HG03565 (cell line): ENCODE measurements around the gene MRPL17.

ENCODE experiments used
- ATAC-seq: cut with Tn5 transposase; IDR thresholded peaks from one replicate; pipeline ENCODE4 v1.9.1; 2021; ENCODE audit warnings: mild to moderate bottlenecking, moderate library complexity; ENCODE audit not compliant: unreplicated experiment

The MRPL17 gene

GRCh38 chr11:6634534-6634933 is 48.6 kb downstream of the MRPL17 start:
- ATAC-seq = no peak

- no peak for ATAC-seq
Observed at GRCh38 chr11:6633422-6634408, 49.4 kb downstream of the MRPL17 start.

- no peak for ATAC-seq
Observed at GRCh38 chr11:6632116-6633073, 50.7 kb downstream of the MRPL17 start.

- no peak for ATAC-seq
Observed at GRCh38 chr11:6631361-6631890, 51.7 kb downstream of the MRPL17 start.

- ATAC-seq = no peak
Observed at GRCh38 chr11:6630632-6631291, 52.4 kb downstream of the MRPL17 start.
